Measurements from ENCODE around the gene IL9R.
"Not testable (repeated sequence)": the region's sequence is repeated elsewhere in the genome, so short reads cannot be mapped to it uniquely, and the experiment has no call there.

The IL9R gene

GRCh38 chrX:155997436-155997835 is at the start of gene IL9R:
IL9R (plus strand) TSS chrX:155997696; CDS start chrX:155997760, 64 bp downstream.
- peak; percentile 27 for DNase-seq

- DNase-seq = no peak
Measured at GRCh38 chrX:155949098-155949497, 48.4 kb upstream of the IL9R start.

GRCh38 chrX:155951237-155951789 is 46.2 kb upstream of the IL9R start:
- no peak for DNase-seq

GRCh38 chrX:155953055-155953454 is 44.4 kb upstream of the IL9R start:
- DNase-seq = no peak

- DNase-seq = no peak
Measured at GRCh38 chrX:155954793-155955192, 42.7 kb upstream of the IL9R start.

GRCh38 chrX:155956099-155956498 is 41.4 kb upstream of the IL9R start:
- no peak for DNase-seq

- no peak for DNase-seq
Measured at GRCh38 chrX:155956649-155957048, 40.8 kb upstream of the IL9R start.

GRCh38 chrX:155957843-155958242 is 39.7 kb upstream of the IL9R start:
- DNase-seq = no peak

- DNase-seq = no peak
Measured at GRCh38 chrX:155959018-155959587, 38.4 kb upstream of the IL9R start.

- no peak for DNase-seq
Measured at GRCh38 chrX:155962906-155963305, 34.6 kb upstream of the IL9R start.

GRCh38 chrX:155966876-155967275 is 30.6 kb upstream of the IL9R start:
- peak; percentile 2 for DNase-seq

GRCh38 chrX:155967653-155968325 is 29.7 kb upstream of the IL9R start:
- no peak for DNase-seq

- no peak for DNase-seq
Measured at GRCh38 chrX:155968326-155968661, 29.2 kb upstream of the IL9R start.

- DNase-seq = no peak
Measured at GRCh38 chrX:155968791-155969190, 28.7 kb upstream of the IL9R start.

- DNase-seq = not testable (repeated sequence)
Measured at GRCh38 chrX:155971658-155972057, 25.8 kb upstream of the IL9R start.

- not testable (repeated sequence) for DNase-seq
Measured at GRCh38 chrX:155972241-155972640, 25.3 kb upstream of the IL9R start.

GRCh38 chrX:155983326-155983725 is 14.2 kb upstream of the IL9R start:
- no peak for DNase-seq

GRCh38 chrX:155985208-155985607 is 12.3 kb upstream of the IL9R start:
- no peak for DNase-seq

GRCh38 chrX:155986995-155987394 is 10.5 kb upstream of the IL9R start:
- not testable (repeated sequence) for DNase-seq

- DNase-seq = no peak
Measured at GRCh38 chrX:155988859-155989258, 8.6 kb upstream of the IL9R start.

- DNase-seq = no peak
Measured at GRCh38 chrX:155993421-155993820, 4.1 kb upstream of the IL9R start.

- no peak for DNase-seq
Measured at GRCh38 chrX:155995321-155995875, 2.1 kb upstream of the IL9R start.

- DNase-seq = no peak
Measured at GRCh38 chrX:155998116-155998515, 620 bp downstream of the IL9R start.

- no peak for DNase-seq
Measured at GRCh38 chrX:155998761-155999510, 1.4 kb downstream of the IL9R start.
